Activated CD4-positive, CD25-positive, alpha-beta regulatory T cell treated with anti-CD3 and anti-CD28 coated beads, Interleukin-2, amount 50 U/mL, for 24 hours (primary cell): ENCODE data around the gene ZCCHC8.
"Not testable (repeated sequence)": the region's sequence is repeated elsewhere in the genome, so short reads cannot be mapped to it uniquely, and the experiment has no call there.

ENCODE experiments used
- ATAC-seq, 2 donors: fragments of 150-1000 bp; cut with Tn5 transposase; one replicate each; pipeline ENCODE4 v1.10.0; 2021; ENCODE audit warnings: mild to moderate bottlenecking in 1 of 2, moderate library complexity in 1 of 2

ZCCHC8 gene

DNA sequence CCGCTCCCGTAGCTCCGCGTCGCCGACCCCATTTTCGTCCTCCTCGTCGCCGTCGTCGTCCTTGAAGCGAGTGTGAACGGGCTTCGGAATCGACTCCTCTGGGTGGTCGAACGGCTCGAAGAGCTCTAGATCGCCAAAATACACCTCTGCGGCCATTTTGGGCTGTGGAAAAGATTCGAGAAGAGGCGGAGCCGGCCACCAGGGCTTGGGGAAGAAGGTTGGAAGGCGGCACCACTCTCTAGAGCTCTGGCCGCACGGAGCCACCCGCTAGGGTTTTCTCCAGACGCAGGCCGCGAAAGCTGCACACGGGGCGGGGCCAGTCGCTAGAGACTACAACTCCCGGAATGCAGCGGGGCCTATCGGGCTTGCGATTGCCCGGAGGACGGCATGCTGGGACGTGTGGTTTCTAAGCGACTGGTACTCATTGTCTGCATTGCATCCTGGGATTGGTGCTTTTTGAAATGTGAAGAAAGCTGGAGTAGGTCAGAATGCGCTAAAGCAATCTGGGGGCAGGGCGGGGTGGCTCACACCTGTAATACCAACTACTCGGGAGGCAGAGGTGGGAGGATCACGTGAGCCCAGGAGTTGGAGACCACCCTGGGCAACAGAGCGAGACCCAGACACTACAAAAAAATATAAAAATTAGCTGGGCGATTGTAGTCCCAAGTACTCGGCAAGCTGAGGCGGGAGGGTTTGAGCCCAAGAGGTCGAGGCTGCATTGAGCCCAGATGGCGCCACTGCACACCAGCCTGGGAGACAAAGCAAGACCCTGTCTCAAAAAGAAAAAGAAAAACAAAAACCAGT lies at the start of gene ZCCHC8:
ZCCHC8 (minus strand) TSS at position 248 of the 804 bp plus-strand sequence; CDS start at position 156, 92 bp downstream.
- ATAC-seq, result peak; percentile 97

DNA sequence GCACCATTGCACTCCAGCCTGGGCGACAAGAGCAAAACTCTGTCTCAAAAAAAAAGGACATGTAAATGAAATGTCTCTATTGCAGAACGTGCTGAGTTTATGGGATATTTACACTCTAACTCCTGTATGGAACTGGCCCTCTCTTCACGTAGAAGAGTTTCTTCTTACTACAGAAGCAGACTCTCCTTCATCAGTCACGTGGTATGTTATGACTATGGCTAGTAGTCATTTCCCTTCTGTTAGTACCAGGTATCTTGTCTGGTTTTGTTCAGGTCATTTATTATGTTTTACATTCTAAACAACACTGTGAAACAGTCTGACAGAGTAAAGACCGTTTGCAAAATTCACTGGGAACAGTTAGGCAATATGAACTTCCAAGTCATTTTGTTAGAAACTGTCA lies 46.6 kb upstream of the ZCCHC8 start:
- no peak for ATAC-seq

- no peak for ATAC-seq
These were observed 45.1 kb upstream of the ZCCHC8 start for GRCh38 chr12:122545855-122546254.

DNA sequence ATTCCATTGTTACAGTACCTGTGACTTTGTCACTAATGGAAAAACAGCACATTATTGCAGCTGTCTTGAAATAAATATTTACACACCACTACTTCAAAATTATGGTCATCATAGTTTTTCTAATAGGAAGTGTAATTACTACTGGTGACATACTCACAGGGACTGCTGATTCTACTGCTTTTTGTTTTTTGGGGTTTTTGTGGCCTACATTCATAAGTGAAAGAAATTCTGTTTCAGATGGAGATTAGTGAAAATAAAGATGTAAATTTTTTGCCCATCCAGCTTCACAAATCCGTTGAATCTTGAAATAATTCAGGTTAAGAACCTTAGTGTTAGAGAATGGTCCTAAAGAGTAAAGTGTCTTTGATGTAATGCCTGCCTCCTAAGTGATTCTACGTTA lies 43.8 kb upstream of the ZCCHC8 start:
- ATAC-seq, result no peak

DNA sequence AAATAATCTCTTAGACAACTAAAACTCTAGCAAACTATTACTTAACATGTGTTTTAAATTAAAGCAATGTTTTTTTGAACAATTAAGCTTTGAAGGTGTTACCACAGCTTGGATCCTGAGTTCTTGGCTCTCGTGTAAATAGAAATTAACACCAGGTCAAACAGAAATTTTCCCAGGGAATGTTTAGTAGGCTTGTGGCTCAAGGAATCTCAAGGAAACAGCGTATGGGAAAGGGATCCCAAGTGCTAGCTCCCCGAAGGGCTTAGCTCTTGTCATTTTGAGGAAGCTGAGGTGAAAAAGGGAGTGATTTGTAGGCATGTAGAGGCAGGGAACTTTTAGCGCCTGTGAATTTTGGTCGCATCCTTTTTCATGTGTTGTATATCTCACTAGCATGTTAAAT lies 37.8 kb upstream of the ZCCHC8 start:
- no peak for ATAC-seq

GRCh38 chr12:122537021-122537420 lies 36.3 kb upstream of the ZCCHC8 start:
- ATAC-seq, result no peak

GRCh38 chr12:122533856-122534255 lies 33.1 kb upstream of the ZCCHC8 start:
- no peak for ATAC-seq

DNA sequence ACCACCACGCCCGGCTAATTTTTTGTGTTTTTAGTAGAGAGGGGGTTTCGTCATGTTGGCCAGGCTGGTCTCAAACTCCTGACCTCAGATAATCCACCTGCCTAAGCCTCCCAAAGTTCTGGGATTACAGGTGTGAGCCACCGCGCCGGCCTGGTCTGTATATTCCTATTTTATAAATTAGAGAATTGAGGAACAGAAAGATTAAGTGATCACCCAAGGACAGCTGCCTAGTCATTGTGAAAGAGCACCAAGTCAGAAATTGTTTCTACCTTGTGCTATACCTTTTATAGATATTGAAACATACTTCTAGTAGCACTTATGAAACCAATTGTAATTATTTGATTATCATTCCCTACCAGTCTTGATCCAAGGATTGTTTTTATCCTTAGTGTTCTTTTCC lies 28.3 kb upstream of the ZCCHC8 start:
- no peak for ATAC-seq

DNA sequence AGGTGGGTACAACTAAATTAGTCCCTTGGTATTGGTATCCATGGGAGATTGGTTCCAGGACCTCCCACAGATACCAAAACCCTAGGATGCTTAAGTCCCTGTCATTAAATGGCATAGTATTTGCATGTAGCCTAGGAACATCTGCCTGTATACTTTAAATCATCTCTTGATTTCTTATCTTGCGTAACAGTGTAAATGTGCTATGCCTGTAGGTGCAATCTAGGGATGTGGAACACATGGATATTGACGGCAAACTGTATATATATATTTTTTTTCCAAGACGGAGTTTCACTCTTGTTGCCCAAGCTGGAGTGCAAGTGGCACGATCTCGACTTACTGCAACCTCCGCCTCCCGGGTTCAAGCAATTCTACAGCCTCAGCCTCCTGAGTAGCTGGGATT lies 27.9 kb upstream of the ZCCHC8 start:
- ATAC-seq, result no peak

- ATAC-seq, result no peak
These were observed 26.8 kb upstream of the ZCCHC8 start for GRCh38 chr12:122527478-122527944.

DNA sequence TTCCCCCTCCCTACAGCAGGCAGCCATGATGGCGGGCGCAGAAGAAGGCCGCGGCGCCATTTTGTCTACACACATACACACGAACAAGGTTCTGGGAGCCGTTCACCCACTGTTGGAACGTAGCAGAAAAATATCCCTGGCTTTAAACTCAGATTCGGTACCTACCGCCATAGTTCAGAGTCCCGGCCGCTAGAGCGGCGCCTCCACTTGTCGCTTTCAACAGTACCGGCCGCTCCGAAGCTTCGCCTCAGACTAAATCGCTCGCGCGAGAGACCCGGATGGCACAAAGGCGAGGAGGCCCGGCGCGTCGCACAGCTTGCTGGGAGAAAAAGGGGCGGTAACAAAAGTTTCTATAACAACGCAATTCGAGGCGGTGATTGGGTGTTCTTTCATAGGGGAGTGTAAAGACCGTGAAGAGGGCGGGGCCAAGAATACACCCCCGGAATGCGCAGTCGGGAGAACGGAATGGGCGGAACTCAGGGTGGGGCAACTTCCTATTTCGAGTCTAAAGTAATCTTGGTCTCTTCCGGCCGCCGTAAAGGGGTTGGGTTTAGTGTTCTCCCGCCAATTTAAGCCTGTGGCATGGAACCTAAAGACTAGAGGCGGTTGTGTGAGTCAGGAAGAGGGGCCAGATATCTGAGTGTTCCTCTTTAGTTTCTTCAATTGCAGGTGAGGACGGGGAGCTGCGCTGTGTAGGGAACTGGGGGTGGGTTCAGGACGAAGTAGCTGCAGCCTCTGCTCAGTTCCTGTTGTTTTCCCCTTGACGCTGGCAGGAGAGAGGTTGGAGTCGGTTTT lies 26.1 kb upstream of the ZCCHC8 start, which contains the start of the genes KNTC1 and RSRC2:
KNTC1 (plus strand) TSS at position 567 of the 795 bp plus-strand sequence. CDS start 2,815 bp downstream, outside the sequence.
RSRC2 (minus strand) TSS at position 254 of the 795 bp plus-strand sequence; CDS start at position 171, 83 bp downstream.
- ATAC-seq, result peak; percentile 88 to 89

- ATAC-seq, result no peak
These were observed 23.4 kb upstream of the ZCCHC8 start for GRCh38 chr12:122523846-122524718.

DNA sequence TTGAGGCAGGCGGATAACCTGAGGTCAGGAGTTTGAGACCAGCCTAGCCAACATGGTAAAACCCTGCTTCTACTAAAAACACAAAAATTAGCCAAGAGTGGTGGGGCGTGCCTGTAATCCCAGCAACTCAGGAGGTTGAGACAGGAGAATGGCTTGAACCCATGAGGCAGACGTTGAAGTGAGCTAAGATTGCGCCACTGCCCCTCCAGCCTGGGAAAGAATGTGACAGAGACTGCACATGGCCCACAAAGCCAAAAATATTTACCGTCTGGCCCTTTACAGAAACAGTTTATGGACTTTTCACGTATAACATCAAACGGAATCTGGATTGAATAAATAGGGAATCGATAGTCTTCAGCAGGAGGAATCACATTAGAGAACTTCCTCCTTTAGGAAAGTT lies 22.5 kb upstream of the ZCCHC8 start:
- ATAC-seq, result no peak

- no peak for ATAC-seq
These were observed 19.9 kb upstream of the ZCCHC8 start for GRCh38 chr12:122520676-122521075.

- no peak for ATAC-seq
These were observed 18.7 kb upstream of the ZCCHC8 start for GRCh38 chr12:122519418-122519817.

GRCh38 chr12:122518908-122519307 lies 18.2 kb upstream of the ZCCHC8 start:
- ATAC-seq, result no peak

DNA sequence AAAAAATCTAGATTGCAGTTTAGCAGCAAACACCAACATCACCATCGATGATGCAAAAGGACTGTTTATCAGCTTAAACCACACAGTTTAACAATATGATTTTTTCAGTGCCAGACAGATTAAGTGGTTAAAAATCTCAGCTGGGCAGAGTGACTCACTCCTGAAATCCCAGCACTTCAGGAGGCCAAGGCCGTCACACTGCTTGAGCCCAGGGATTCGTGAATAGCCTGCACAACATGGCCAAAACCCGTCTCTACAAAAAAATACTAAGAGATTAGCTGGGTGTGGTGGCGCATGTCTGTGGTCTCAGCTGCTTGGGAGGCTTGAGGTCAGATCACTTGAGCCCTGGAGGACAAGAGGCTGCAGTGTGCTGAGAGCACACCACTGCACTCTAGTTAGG lies 17.1 kb upstream of the ZCCHC8 start:
- ATAC-seq, result peak; percentile 42 to 67

GRCh38 chr12:122516544-122517361 lies 16.0 kb upstream of the ZCCHC8 start:
- peak; percentile 57 to 63 for ATAC-seq

DNA sequence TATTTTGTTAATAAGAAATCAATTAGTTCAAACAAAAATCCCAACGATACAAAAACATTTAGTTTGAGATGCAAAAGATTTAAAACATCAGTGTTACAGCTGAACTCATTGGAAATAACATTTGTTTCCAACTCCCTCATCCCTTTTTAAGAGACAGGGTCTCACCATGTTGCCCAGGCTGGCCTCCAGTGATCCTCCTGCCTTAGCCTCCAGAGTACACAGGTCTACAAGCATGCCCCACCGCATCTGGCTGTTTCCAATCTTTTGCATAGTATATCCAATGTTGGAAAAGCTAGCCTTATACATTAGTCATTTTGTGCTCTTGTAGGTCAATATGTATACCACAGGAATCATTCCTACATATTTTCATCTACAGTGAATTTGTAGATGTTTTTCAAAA lies 14.5 kb upstream of the ZCCHC8 start:
- ATAC-seq, result no peak

- ATAC-seq, result no peak
These were observed 12.9 kb upstream of the ZCCHC8 start for GRCh38 chr12:122513660-122514059.

- ATAC-seq, result not testable (repeated sequence)
These were observed 12.3 kb upstream of the ZCCHC8 start for GRCh38 chr12:122513028-122513427.

GRCh38 chr12:122508163-122508562 lies 7.4 kb upstream of the ZCCHC8 start:
- ATAC-seq, result no peak
